Endometrium (tissue), 2 donors: Measurements from ENCODE around the gene THPO.

Experiments used
- FAIRE-seq: peaks from 2 replicates; lab custom pipeline; 2012; peaks lifted over from hg19 to GRCh38; lab: Jason Lieb, UNC
- donor health status: control.
- donor health status: control.

Gene THPO

DNA sequence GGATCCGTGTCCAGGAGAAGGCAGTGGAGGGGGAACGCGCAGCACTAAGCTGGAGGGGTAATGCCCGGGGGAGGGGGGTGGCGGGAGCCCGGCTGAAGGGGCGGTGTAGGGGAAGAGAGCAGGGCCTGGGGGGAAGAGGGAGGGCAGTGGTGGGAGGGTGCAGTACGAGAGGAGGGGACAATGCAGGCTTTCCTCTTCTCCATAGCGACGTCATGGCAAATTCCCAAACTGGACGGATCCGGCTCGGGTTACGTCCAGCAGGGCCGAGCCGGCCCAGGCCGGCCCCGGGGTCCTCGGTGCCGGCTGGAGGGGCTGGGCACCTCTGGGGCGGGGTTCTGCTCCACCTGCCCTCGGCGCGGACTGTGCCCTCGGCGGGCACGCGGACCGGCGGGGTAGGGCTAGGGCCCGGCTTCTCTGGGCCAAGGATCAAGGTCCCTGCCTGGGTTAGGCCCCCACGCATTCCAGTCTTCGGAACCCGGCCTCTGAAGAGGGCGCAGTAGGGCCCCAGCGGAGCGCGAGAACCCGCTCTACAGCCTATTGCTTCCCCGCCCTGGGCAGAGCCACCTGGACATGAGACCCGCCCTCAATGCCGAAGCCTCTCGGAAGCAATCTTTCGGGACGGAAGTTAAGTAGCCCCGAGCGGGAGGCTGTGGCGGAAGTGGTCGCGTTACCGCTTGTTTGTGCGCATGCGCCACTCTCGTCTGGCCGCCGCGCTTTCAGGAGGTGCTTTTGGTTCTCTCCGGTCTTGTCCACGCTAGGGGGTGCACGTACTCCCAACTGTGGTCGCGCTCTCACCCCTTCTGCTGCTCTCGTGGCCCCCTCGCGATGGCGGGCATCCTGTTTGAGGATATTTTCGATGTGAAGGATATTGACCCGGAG lies 15.1 kb downstream of the THPO start:
- peak; percentile 93 for FAIRE-seq

- FAIRE-seq: no peak
Observed at GRCh38 chr3:184361932-184362667, 15.9 kb downstream of the THPO start.

DNA sequence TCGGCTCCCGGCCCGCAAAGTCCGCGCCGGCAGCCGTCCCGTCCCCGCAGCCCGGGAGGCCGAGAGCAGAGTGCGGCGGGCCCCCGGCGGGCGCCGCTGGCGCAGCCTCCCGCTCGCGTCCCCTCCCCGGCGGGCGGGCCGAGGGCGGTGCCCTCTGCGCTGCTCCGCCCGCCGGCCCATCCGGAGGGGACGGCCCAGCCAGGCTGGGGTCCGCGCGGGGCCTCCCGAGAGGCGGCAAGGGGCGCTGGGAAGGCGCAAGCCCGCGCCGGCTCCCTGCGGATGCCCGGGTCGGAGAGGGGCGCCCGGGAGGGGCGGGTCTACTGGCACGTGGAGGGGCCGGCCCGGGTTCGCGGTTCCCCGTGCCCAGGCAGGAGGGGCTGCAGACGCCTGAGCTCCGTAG lies 16.5 kb downstream of the THPO start, which contains the start of the genes CLCN2 and POLR2H:
Gene CLCN2 (minus strand): TSS at position 74 of the 400 bp plus-strand sequence. CDS start 126 bp downstream, outside the sequence.
Gene POLR2H (plus strand): TSS at position 179 of the 400 bp plus-strand sequence. CDS start 1,783 bp downstream, outside the sequence.
- FAIRE-seq: no peak

- no peak for FAIRE-seq
Observed at GRCh38 chr3:184360929-184361531, 17.0 kb downstream of the THPO start.

GRCh38 chr3:184360070-184360928 lies 17.7 kb downstream of the THPO start:
- no peak for FAIRE-seq

DNA sequence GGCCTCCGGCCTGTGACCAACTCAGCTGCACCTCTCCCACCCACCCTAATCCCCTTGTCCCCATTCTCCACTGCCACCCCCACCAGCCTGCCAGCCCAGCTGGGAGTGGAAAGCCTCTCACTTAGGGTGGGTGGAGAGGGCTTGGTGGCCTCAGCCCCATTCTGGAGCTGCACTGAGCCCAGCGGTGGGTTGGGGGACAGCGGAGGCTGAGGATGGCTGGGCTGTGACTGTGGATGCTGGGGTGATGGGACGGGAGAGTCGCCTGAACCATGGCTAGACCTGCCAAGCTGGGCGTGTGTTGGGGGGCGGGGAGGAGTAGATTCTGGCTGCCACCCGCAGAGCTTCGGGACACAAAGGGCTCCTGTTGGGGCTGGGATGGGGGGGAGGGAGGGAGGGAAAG lies 18.4 kb downstream of the THPO start:
- FAIRE-seq: no peak

- FAIRE-seq: no peak
Observed at GRCh38 chr3:184358921-184359350, 19.1 kb downstream of the THPO start.

DNA sequence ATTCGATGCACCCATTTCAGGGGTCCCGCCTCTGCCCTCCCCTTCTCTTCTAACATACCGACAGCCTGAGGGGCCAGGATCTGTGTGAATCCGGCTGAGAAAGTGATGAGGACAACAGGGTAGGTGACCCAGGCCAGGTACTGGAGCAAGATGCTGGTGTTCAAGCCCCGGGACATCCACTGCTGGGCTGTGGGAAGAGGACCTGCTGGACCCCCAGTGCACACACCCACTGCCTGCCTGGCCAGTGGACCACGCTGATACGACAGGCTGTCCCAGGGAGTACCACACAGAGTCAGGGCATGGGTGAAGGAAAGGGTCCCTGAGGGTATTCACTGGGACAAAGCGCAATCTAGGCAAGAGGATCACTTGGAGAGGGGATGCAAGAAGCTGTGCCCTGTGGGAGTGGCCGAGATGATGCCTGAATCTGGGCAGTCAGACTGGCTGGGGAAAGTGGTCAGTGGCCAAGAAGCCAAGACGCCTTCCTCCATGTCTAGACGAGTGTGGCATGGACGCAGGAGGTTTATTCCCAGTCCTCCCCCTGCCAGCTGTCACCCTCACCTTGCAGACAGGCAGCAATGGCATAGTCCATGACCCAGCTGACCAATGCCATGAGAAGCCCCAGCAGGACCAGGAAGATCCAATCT lies 19.8 kb downstream of the THPO start:
- FAIRE-seq: no peak

- FAIRE-seq: no peak
Observed at GRCh38 chr3:184357248-184358123, 20.5 kb downstream of the THPO start.

DNA sequence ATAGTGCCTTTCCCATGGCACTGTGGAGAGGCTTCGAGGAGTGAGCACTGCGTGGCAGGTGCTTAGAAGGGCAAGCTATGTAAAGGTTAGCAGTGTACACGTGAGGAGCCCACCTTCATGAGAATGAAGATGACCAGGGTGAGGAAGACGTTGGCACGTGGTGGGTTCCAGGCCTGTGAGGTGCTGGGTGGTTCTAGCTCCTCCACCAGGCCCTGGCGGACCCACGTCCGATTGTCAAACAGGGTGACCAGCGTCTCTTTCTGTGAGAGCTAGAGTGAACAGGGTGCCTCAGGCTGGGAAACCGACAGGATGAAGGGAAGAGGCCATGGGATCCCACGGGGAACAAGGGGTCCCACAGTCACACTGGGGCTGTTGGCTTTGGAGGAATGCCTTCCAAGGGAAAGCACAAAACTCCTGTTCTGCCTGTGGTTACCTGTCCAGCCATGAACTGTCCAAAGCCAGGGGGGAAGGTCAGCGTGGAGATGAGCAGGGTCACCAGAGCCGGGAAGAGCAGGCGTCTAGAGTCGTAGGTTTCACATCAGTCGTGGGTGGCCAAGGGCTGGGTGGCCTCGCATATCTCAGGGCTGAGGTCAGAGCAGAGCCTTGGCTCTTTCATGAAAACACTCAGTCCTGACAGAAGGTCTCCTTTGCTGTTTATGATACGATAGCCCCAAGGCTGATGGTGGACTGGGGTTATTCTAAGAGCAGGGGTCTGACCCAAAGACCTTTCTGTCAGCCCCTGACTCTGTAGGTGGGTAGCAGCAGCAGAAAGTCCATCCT lies 22.6 kb downstream of the THPO start:
- no peak for FAIRE-seq

GRCh38 chr3:184354754-184355153 lies 23.3 kb downstream of the THPO start:
- no peak for FAIRE-seq

GRCh38 chr3:184354121-184354728 lies 23.8 kb downstream of the THPO start:
- no peak for FAIRE-seq

- FAIRE-seq: no peak
Observed at GRCh38 chr3:184353546-184353941, 24.5 kb downstream of the THPO start.

DNA sequence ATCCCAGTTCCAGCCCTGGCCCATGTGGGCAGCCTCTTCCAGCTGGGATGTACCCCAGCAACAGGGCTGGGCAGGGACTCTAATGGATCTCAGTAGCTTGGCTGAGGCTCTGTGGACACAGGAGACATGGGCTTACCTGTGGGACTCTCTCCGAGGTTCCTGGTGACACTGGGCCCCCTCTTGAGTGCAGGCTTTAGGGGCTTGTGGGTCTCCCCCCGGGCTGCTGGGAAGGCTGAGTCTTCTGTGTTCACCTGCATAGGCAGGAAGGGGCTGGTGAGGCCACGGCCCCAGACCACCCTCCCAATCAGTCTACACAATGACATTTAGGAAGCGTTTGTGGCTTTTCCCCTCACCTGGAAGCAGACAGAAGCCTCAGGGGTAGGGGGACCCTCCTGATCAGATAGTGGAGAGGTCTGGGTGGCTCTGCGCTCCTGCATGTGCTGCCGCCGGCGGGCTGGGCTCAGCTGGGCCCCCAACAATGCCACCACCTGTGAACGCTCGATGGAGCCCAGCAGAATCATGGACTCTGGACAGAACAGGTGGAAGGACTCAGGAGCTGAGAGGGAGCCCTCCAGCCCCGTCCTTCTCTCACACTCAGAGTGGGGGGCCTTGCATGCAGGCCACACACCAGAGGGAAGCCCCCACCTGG lies 25.0 kb downstream of the THPO start:
- no peak for FAIRE-seq

DNA sequence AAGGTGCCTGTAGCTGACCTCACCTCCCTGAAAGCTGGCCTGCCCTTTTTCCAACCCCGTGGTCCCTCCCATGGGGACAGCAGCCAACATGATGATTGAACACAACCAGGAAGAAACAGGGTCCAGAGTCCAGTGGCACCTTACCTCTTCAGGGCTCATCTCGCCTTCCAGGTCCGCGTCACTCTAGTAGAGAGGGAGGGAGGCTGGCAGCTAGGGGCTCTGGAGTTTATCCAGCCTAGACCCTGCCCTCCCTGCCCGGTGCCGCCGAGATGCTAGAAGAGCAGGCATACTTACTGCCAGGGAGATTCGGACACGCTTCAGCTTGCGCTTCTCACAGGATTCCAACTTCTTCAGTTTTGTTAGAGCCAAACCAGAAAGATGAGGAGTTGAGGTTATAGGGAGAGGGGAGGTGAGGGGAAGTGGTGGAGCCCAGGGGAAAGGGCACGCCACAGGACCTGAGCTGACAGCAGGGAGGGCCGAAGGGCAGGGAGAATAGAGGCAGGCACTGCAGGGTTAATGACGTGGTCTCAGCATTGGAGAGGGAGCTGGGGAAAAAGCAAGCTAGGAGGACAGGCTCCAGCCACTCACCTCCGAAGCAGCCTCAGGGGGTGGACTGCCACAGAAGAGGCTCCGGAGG lies 25.7 kb downstream of the THPO start:
- FAIRE-seq: no peak

DNA sequence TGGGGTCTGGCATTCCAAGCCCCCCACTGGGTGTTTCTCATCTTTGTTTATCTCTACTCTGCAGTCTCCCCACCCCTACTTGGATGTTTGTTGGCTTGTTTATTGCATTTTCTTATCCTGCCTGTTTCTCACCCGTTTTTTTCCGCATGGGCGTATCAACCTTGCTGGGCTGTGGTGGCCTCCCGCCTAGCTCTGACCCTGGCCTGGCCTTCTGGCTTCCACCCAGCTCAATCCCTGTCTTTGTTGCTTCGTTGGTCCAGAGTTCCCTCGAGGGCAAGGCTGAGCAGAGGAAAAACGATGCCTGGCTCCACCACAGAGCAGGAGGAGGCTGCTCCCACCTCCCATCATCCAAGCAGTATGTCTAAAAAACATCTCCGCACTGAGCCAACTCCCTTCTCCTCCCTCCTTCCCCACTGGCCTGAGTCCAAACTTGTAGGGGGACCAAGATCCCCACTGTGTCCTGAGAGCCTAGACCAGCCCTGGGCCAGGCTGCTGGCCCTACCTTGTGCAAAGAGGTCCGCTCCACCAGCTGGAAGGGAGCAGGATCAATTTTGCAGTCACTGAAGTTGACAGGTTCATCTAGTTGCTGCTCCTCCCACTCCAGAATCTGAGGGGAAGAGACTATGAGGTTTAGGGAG lies 26.4 kb downstream of the THPO start:
- FAIRE-seq: no peak

DNA sequence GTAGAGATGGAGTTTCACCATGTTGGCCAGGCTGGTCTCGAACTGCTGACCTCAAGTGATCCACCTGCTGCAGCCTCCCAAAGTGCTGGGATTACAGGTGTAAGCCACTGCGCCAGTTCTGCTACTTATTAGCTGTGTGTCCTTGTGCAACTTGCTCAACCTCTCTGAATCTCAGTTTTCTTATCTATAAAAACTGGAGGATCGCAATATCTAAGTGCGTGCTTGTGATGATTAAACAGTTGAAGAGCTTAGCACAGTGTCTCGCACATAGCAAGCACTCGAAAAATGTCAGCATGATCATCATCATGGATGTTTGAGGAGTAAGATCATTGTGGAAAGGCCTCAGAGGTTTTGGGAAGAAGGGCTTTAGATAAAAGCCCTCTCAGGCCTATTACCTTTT lies 27.4 kb downstream of the THPO start:
- no peak for FAIRE-seq
